Smooth muscle cell (in vitro differentiated cells): Measurements from ENCODE around the gene LRWD1. TPM values are rescaled to one million over a fixed set of nuclear protein-coding genes. Genes with fewer than 3 reads are reported as not detected.

ENCODE experiments used
- DNase-seq: peaks from one replicate; lab custom pipeline; 2025; ENCODE audit not compliant: unreplicated experiment; lab: John Stamatoyannopoulos, UW
- H2AFZ ChIP-seq: fragments of 200-600 bp; sonication (generic); 2 replicates; pipeline ENCODE4 v1.6.0; 2016; ENCODE audit warnings: antibody characterized with exemption, low read depth, mild to moderate bottlenecking
- H3F3A ChIP-seq: fragments of 200-600 bp; sonication (generic); 2 replicates; pipeline ENCODE4 v1.6.0; 2017; ENCODE audit warnings: antibody characterized with exemption, low read depth
- H3K27ac ChIP-seq: fragments of 200-600 bp; sonication (generic); 2 replicates; pipeline ENCODE4 v1.5.1; 2016; ENCODE audit warnings: low read depth, mild to moderate bottlenecking
- H3K27me3 ChIP-seq: fragments of 200-600 bp; sonication (generic); 2 replicates; pipeline ENCODE4 v1.6.1; 2016; ENCODE audit warnings: low read depth, mild to moderate bottlenecking
- H3K36me3 ChIP-seq: fragments of 200-600 bp; sonication (generic); 2 replicates; pipeline ENCODE4 v1.5.1; 2016; ENCODE audit warnings: low read depth
- H3K4me1 ChIP-seq: fragments of 200-600 bp; sonication (generic); 2 replicates; pipeline ENCODE4 v1.5.1; 2016; ENCODE audit warnings: low read depth
- H3K4me2 ChIP-seq: fragments of 200-600 bp; sonication (generic); 2 replicates; pipeline ENCODE4 v1.6.0; 2016; ENCODE audit warnings: mild to moderate bottlenecking
- H3K4me3 ChIP-seq: fragments of 200-600 bp; sonication (generic); 2 replicates; pipeline ENCODE4 v1.5.1; 2016; ENCODE audit warnings: mild to moderate bottlenecking
- H3K79me2 ChIP-seq: fragments of 200-600 bp; sonication (generic); 2 replicates; pipeline ENCODE4 v1.6.0; 2016; ENCODE audit warnings: low read depth, mild to moderate bottlenecking
- H3K9ac ChIP-seq: fragments of 200-600 bp; sonication (generic); 2 replicates; pipeline ENCODE4 v1.6.0; 2016; ENCODE audit warnings: low read depth
- H3K9me3 ChIP-seq: fragments of 200-600 bp; sonication (generic); replicated peaks from 2 replicates; pipeline ENCODE4 v1.5.1; 2016; ENCODE audit warnings: low read depth
- H4K20me1 ChIP-seq: fragments of 200-600 bp; sonication (generic); 2 replicates; pipeline ENCODE4 v1.6.0; 2016; ENCODE audit warnings: low read depth
- CTCF ChIP-seq: fragments of 200-600 bp; sonication (generic); IDR thresholded peaks from 2 replicates; pipeline ENCODE4 v1.5.1; 2017; ENCODE audit warnings: borderline replicate concordance, mild to moderate bottlenecking, antibody characterized with exemption; ENCODE audit not compliant: insufficient read depth, poor library complexity, severe bottlenecking
- WGBS: methylation state at CpG from one replicate; pipeline ENCODE4 v1.1.7; 2016; ENCODE audit warnings: low lambda C conversion rate; 5-methylcytosine and 5-hydroxymethylcytosine counted together
- polyA plus RNA-seq: library from polyadenylated mRNA; unstranded; fragments of >200 nt; fragmentation: Nextera tagmentation; extraction: Ambion mirVana; gene quantifications from 2 replicates; pipeline ENCODE4 v1.2.1, GENCODE V29; 2016
- total RNA-seq: library from RNA; depleted of rRNA; stranded (reverse); fragments of >200 nt; gene quantifications from 2 replicates; pipeline ENCODE4 v1.2.3, GENCODE V29; 2014

Gene LRWD1
- total and polyA plus RNA-seq, 2 experiments from 2014 or later, result 13.1 to 21.2 TPM

GRCh38 chr7:102446387-102447156, 18.2 kb upstream of the LRWD1 start:
- Histone ChIP-seq H3K4me2 (no peak overlapping the region), H3K4me3 (no peak overlapping the region), H3K27me3 (no peaks in the 10 kb centered on the region), H3F3A (no peaks in the 10 kb centered on the region), H3K27ac (no peak overlapping the region), H3K9me3 (no peaks in the 10 kb centered on the region), H3K79me2 (no peaks in the 10 kb centered on the region), H3K9ac (no peak overlapping the region), H4K20me1 (peaks cover 11% of the 10 kb centered on the region), H3K36me3 (no peaks in the 10 kb centered on the region), H2AFZ (no peak overlapping the region), H3K4me1 (no peaks in the 10 kb centered on the region)
- 98% methylated on average over 41 of the region's 41 CpGs for WGBS
- no peak for DNase-seq
- no peak for TF ChIP-seq CTCF

- 93% methylated on average over 14 of the region's 14 CpGs for WGBS
- no peak overlapping the region for H2AFZ ChIP-seq
- no peaks in the 10 kb centered on the region for H3K27me3 ChIP-seq
- H3K4me1 ChIP-seq, result no peaks in the 10 kb centered on the region
- H3K4me2 ChIP-seq, result no peak overlapping the region
- no peak for TF ChIP-seq CTCF
- H4K20me1 ChIP-seq, result peaks cover 11% of the 10 kb centered on the region
- H3K9ac ChIP-seq, result no peak overlapping the region
- H3K27ac ChIP-seq, result no peak overlapping the region
- H3K36me3 ChIP-seq, result no peaks in the 10 kb centered on the region
- no peak overlapping the region for H3K4me3 ChIP-seq
- no peaks in the 10 kb centered on the region for H3K79me2 ChIP-seq
- H3F3A ChIP-seq, result no peaks in the 10 kb centered on the region
- DNase-seq, result no peak
- H3K9me3 ChIP-seq, result no peaks in the 10 kb centered on the region
Observed at GRCh38 chr7:102447311-102447710, 17.5 kb upstream of the LRWD1 start.

- H3K4me2 ChIP-seq, result no peak overlapping the region
- no peak overlapping the region for H3K9ac ChIP-seq
- H3K4me3 ChIP-seq, result no peak overlapping the region
- no peak overlapping the region for H2AFZ ChIP-seq
- no peaks in the 10 kb centered on the region for H3K4me1 ChIP-seq
- no peaks in the 10 kb centered on the region for H3K36me3 ChIP-seq
- H3F3A ChIP-seq, result no peaks in the 10 kb centered on the region
- DNase-seq, result no peak
- H3K79me2 ChIP-seq, result no peaks in the 10 kb centered on the region
- 100% methylated on average over 15 of the region's 15 CpGs for WGBS
- no peak for TF ChIP-seq CTCF
- no peaks in the 10 kb centered on the region for H3K27me3 ChIP-seq
- H3K9me3 ChIP-seq, result no peaks in the 10 kb centered on the region
- H4K20me1 ChIP-seq, result peaks cover 11% of the 10 kb centered on the region
- no peak overlapping the region for H3K27ac ChIP-seq
Observed at GRCh38 chr7:102449136-102449535, 15.6 kb upstream of the LRWD1 start.

GRCh38 chr7:102450242-102450641, 14.5 kb upstream of the LRWD1 start:
- Histone ChIP-seq H3K4me1 (no peaks in the 10 kb centered on the region), H4K20me1 (peaks cover 11% of the 10 kb centered on the region), H3K9ac (no peak overlapping the region), H3K27ac (no peak overlapping the region), H3K79me2 (no peaks in the 10 kb centered on the region), H3K4me2 (no peak overlapping the region), H3K27me3 (no peaks in the 10 kb centered on the region), H3K36me3 (no peaks in the 10 kb centered on the region), H3F3A (no peaks in the 10 kb centered on the region), H3K4me3 (no peak overlapping the region), H3K9me3 (no peaks in the 10 kb centered on the region), H2AFZ (no peak overlapping the region)
- 97% methylated on average over 6 of the region's 6 CpGs for WGBS
- DNase-seq, result no peak
- TF ChIP-seq CTCF, result no peak
